Fibroblast of peridontal ligament (primary cell): ENCODE data around the gene TPR.

ENCODE experiments used
- DNase-seq: peaks from one replicate; pipeline ENCODE4 v3.0.0-alpha.2; 2010; ENCODE audit errors: extremely low read depth

TPR gene

DNA sequence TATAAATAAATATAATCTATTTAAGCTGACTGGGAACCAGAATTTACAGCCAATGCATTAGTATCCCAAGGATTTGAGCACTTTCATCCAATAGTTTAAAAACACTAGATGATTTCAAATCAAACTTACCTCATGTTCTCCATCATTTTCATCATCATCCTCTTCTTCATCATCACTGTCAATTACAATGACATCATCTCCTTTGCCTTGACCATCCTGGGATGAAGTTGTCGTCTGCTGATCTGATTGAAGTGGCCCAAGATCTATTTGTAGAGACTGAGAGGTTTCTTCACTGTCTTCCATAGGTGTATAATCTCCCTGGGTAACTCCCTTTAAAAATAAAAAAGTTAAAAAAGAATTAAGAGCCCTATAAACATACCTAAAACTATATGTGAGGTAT lies 47.7 kb downstream of the TPR start:
- no peak for DNase-seq

DNA sequence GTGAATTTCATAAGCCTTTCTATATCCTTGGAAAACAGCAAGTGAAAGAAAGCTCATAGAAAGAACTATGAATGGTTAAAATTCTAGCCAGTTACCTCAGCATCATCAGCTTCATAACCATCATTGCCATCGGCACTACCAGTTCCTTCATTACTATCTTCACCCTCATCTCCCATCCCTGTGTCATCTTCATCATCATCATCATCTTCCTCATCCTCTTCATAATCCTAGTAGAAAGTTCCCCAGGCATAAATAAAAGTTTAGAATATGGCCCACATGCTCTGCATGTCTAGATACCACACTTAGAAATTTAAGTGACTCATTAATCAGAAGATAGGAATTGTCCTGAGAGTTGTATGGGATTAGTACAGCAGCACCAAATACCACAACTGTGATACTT lies 49.0 kb downstream of the TPR start:
- DNase-seq: no peak

DNA sequence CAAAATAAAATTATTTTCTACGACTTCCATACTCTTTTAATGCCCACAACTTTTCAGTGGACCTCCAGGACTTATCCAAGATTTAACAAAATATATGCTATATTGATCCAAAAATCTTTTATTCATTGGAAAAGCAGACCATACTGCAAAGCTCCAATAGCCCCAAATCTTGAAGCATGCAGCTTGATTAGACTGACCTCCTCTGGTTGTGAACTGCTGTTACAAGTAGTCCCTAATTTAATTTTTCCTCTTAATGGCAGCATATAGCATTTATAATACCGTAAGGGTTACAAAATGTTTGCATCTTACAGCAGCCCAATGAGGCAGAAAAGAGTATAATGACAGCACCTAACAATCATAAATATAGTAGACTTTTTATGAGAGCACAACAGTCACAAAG lies 49.8 kb downstream of the TPR start:
- DNase-seq: peak; percentile 43

DNA sequence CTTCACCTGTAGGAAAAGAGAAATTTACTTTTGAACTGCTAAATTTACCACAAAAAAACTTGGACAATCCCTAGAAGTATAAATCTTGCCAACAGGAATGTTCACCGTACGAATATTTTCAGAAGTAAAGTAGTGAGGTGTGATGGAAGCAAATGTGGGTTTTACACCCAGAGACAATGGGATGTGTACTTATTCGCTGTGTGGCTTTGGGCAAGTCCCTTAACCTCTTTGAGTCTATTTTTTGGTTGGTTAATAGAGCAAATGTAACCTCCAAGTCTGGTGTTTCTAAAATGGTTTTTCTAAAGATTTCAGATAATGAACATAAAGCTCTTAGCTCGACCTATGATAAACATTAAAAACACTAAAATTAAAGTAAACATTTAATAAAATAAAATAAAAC lies 51.2 kb downstream of the TPR start:
- no peak for DNase-seq

DNA sequence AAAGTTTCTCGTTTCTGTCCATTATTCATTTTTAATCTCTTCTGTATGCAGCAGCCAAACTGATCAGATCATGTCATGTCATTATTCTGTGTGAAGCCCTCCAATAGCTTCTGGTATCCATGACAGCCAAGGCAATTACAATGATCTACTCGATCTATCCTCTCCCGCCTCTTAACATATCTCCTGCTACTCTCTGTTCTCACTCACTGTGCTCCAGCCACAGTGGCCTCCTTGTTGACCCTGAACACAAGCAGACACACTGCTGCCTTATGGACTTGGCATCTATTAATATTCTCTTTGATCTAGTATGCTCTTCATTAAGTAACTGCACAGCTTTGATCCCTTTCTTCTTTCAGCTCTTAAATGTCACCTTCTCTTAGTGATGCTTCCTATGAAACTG lies 59.5 kb downstream of the TPR start:
- DNase-seq: no peak

DNA sequence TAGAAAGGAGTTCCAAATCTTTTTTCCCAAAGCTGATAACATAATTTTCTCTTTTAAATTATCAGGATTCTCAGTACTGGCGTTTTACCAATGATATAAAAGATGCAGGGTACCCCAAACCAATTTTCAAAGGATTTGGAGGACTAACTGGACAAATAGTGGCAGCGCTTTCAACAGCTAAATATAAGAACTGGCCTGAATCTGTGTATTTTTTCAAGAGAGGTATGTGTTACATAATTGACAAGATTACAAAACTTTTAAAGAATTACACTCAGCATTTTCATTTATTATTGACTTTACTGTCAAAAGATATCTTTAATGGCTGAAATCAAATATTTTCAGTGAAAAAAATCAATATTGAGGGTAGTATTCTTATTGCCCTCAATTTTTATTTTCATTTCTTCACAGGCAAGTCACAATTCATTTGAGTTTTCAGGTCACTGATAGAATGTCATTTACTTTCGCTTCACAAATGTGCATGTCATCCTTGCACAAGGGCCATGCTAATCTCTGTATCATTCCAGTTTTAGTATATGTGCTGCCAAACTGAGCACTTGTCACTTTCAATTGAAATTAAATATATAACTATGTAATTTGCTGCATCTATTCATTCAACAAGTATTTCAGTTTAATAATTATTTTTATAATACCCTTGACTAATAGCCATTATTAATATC lies 63.5 kb downstream of the TPR start:
- DNase-seq: no peak

DNA sequence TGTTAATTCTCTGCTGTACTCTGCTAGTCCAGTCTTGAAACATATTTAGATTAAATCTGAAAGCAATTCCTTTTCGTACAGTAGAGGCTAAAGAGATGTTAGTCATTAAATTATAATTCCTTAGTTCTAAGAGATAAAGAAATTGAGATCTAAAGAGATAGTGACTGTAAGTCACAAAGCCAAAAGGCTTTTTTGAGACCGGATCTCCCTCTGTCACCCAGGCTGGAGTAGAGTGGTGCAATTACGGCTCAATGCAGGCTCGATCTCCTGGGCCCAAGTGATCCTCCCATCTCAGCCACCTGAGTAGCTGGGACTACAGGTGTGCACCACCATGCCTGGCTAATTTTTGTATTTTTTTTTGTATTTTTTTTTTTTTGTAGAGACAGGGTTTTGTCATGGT lies 64.7 kb downstream of the TPR start:
- DNase-seq: no peak

DNA sequence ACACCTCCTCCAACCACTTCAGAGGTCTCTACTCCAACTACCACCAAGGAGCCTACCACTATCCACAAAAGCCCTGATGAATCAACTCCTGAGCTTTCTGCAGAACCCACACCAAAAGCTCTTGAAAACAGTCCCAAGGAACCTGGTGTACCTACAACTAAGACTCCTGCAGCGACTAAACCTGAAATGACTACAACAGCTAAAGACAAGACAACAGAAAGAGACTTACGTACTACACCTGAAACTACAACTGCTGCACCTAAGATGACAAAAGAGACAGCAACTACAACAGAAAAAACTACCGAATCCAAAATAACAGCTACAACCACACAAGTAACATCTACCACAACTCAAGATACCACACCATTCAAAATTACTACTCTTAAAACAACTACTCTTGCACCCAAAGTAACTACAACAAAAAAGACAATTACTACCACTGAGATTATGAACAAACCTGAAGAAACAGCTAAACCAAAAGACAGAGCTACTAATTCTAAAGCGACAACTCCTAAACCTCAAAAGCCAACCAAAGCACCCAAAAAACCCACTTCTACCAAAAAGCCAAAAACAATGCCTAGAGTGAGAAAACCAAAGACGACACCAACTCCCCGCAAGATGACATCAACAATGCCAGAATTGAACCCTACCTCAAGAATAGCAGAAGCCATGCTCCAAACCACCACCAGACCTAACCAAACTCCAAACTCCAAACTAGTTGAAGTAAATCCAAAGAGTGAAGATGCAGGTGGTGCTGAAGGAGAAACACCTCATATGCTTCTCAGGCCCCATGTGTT lies 66.6 kb downstream of the TPR start:
- DNase-seq: no peak

DNA sequence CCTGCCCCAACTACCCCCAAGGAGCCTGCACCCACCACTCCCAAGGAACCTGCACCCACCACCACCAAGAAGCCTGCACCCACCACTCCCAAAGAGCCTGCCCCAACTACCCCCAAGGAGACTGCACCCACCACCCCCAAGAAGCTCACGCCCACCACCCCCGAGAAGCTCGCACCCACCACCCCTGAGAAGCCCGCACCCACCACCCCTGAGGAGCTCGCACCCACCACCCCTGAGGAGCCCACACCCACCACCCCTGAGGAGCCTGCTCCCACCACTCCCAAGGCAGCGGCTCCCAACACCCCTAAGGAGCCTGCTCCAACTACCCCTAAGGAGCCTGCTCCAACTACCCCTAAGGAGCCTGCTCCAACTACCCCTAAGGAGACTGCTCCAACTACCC lies 67.6 kb downstream of the TPR start:
- DNase-seq: no peak

DNA sequence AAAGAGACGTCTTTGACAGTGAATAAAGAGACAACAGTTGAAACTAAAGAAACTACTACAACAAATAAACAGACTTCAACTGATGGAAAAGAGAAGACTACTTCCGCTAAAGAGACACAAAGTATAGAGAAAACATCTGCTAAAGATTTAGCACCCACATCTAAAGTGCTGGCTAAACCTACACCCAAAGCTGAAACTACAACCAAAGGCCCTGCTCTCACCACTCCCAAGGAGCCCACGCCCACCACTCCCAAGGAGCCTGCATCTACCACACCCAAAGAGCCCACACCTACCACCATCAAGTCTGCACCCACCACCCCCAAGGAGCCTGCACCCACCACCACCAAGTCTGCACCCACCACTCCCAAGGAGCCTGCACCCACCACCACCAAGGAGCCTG lies 68.5 kb downstream of the TPR start:
- no peak for DNase-seq

DNA sequence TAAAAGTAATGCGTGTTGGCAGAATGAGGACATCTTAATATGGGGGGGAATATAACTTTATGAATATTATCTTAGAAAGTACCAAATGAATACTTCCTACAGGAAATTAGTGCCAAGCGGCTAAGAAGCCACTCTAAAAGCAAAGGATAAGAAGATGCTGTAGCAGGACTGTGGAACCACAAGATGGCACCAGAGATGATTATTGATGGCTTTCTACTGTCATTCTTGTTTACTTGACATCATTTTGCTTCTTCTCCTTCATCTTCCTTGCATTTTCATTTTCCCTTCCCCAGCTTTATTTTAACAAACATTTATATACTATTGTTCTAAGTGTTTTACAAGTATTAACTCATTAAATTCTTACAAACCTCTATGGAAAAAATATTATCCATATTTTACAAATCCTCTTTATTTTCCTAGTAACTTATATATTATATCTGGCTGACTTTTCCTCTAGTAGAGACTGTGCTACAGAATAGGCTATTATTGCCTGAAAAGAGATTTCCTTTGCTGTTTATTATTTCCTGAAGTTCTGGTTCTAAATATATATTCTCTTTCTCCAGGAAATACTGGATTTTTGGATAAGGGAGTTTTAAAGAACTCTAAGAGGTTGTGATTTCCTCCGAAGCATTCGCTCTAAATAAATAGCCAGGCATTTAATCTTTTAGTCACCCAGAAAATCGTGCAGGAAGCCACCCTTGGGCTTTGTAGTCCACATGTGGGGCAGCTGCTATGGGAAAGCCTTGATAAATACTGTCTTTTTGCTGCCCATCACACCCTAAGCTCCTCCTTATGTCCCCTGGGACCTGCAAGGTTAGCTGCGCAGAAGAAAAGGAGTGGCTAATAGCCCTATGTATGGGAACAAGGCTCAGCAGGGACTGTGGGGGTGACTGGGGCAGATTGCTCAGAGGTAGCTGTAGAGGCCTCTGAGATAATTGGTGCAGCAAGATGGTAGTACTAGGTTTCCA lies 69.8 kb downstream of the TPR start:
- peak; percentile 40 for DNase-seq

DNA sequence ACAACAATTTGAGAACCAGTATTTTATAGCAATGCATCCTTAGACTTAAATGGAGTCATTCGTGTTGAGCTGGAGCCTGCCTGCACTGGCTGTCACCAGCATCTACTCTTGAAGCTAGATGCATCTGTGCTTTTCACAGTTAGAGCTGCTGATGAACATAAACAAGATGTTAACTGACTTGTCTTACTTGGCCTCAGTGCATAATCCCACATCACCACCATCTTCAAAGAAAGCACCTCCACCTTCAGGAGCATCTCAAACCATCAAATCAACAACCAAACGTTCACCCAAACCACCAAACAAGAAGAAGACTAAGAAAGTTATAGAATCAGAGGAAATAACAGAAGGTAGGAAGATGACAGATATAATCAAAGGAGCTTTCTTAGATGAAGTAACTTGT lies 71.1 kb downstream of the TPR start:
- no peak for DNase-seq

DNA sequence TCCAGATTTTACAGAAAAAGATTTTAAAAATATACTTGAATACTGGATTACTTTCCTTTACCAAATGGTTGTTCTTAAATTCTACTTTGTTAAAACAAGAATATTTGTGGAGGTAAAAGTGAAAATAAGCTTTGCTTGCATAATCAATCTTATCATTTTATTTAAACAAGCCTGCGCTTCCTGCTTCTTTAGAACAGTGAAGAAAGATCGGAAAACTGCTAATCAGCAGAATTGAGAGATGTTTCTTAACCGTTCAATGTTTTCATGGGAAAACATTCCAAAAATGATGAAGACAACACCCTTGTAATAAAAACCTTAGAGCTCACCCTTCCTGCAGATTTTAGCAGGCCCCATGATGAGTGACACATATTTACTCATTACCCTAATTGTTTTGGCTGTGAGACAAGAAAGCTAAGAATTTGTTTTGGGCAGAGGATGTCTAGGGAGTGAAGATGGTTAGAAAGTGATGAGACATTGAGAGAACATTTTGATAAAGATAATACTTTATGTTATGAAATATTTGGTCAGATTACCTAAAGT lies 72.6 kb downstream of the TPR start:
- no peak for DNase-seq

DNA sequence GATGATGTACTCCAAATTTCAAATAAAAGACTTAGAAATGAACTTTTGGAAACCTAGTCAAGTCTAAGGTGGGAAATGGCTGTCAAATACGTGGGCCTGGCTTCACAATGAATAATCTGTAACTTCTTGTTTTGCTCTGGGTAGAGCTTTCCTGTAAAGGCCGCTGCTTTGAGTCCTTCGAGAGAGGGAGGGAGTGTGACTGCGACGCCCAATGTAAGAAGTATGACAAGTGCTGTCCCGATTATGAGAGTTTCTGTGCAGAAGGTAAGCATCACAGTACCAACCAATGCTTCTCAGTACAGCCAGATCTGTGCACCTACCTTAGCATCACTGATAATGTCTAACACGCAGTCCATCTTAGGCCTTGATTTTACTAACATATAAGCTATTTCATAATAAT lies 73.6 kb downstream of the TPR start:
- DNase-seq: no peak

DNA sequence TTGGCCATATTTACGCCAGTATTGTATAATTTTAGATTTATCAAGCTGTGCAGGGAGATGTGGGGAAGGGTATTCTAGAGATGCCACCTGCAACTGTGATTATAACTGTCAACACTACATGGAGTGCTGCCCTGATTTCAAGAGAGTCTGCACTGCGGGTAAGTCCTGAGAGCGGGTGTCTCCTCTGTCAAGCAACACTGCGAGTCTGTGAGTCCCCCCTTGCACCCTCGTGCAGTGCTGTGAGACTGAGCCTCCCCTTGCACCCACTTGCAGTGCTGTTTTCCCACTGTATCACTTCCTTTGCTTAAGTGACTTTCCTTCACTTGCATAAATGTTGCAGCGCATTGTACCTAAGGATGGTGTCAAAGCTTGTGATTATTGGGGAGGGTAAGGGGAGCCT lies 75.0 kb downstream of the TPR start:
- DNase-seq: no peak

DNA sequence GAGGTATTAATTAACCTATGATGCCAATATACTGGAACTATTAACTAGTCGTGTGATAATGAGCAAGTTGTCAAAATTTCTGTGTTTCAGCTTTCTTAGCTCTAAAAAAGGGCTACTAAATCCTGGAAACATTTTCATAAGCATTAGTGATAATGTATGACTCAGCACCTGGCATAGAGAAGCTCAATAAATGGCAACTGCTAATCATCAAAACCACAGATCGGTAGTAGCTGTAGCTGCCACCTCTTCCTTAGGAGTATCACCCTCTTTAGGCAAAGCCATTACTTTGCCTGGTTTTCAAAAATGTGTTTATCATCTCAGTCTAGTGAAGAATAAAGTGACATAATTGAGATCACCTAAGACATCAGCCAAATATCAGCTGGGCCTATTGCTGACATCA lies 75.5 kb downstream of the TPR start:
- no peak for DNase-seq

DNA sequence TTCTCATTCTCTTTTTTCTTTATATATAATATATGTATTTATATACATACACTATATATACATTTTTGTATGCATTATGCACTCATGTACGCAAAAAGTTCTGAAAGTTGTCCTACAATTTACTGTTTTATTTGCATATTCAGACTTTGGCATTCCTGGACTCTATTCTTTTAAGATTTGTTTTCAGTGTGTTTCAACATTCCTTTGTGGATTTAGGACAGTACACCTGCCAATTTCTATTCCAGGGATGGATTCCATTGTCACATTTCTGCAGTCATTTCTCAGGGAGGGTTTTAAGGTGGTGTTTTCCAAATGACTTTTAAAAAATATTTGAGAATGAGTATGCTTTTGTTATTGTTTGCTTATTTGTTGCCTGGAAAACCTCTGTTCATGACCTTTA lies 76.2 kb downstream of the TPR start:
- DNase-seq: no peak

DNA sequence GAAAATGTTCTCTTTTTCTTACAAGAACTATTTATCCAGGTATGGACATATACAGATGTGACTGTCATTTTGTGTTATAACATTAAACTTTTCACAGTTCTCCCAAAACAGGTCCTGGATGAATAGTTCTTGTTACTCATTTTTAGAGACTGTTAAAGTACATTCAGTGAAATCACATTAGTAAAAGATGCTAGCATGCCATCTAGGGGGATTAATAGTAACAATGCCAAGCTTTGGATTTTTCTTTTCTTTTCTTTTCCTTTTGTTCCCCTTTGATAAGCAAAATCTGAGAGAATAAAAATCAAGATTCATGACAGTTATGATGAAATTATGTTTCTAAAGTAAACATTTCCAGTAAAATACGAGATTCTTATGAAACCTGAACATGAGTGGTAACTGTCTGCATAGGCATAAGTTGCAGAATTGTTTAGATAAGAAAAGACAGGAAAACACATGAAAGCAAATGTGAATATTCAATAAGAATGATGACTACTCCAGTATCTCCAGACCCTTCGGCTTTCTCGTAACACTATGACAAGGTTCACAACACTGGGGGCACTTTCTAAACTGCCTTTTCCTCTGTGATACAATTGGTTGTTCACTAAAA lies 77.5 kb downstream of the TPR start:
- peak; percentile 15 for DNase-seq

DNA sequence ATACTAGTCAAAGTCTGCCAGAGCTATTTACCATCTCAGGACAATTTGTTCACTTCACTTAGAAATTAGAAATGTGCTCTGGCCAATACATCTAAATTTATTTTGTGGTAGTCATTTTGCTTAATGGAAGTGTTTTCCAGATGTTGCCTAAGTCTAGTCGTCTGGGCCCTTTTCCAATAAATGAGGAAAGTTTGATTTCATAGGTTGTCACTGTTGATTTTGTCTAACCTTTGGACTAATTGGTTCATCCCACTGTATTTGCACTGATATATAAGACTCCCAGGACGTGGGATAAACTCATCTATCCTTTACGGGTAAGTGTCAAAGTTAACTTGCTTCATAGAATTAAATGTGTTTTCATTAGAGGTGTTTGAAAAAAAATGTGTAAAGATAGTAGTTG lies 79.1 kb downstream of the TPR start, which contains the start of gene PRG4:
Gene PRG4, plus strand, starts transcription at position 300 of the 400 bp plus-strand sequence.
- DNase-seq: peak; percentile 63

DNA sequence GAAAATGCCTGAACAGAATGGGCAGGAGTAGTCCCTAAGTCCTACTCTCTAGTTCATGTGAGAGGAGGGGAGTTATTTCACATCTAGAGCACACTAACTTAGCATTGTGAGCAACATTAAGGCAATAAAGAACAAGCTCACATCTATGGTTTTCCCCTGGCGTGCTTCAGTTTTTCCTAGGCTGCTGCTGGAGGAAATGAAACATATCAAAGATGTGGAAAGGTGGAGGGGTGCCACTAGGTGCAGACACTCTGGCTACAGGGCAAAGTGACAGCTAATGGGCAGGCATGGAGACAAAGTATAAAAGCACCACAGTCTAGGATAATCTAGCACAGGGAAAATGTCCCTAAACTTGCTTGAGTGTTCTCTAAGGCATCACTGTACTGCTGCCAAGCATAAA lies 82.2 kb downstream of the TPR start:
- no peak for DNase-seq

DNA sequence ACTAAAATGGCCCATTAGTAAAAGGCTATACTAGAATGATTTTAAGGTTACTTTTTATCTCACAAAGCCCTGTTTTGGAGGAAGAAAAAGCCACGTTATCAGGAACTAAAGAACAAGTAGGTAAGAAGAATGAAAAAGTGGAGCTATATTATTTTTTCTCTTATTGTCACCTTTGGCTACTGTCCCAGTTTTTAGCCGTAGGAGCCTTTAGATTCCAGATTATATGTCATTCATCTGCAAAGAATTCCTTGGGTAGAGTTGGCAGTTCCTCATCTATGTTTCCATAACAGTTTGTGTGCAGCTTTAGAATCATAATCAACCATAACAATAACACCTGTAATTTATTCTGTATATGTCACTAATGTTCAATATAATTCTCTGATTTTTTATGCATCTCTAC lies 83.8 kb downstream of the TPR start:
- no peak for DNase-seq
